ENCODE data around the gene TMEM14C. TPM values are rescaled to one million over a fixed set of nuclear protein-coding genes. Genes with fewer than 3 reads are reported as not detected.
"Not testable (repeated sequence)": the region's sequence is repeated elsewhere in the genome, so short reads cannot be mapped to it uniquely, and the experiment has no call there.

Gene TMEM14C
- total RNA-seq, 2 experiments from 2014 or later = 41.5 to 44.2 TPM

DNA sequence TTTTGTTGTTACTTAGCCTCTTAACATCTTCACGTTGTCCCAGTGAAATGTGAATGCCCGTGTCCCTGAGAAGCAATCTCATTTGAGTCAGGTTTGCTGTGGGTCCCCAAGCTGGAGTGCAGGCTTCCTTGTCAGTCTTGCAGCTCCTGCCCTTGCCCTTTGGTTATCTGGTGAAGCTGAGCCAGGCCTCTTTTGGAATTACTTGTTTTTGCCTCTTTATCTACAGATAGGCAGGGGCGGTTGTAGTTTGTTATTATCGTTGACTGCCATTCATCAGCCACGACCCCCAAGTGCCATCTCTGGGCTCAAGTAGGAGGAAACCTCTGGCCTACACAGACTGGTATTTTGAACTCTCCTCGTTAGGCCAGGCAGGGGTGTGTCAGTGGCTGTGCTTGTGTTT lies 2.2 kb downstream of the TMEM14C start:
- H3K4me1 Mint-ChIP-seq = peaks cover 31% of the 10 kb centered on the region
- no peak overlapping the region for H3K27ac Mint-ChIP-seq
- H3K4me3 Mint-ChIP-seq = no peak overlapping the region
- no peaks in the 10 kb centered on the region for H3K9me3 Mint-ChIP-seq
- no peak for DNase-seq
- peaks cover 10% of the 10 kb centered on the region for H3K36me3 Mint-ChIP-seq
- no peak for ATAC-seq (ENCODE audit: low read depth)
- no peaks in the 10 kb centered on the region for H3K27me3 Mint-ChIP-seq
- POLR2A ChIA-PET = no interaction called here

- Mint-ChIP-seq H3K27ac (no peak overlapping the region), H3K36me3 (peaks cover 15% of the 10 kb centered on the region), H3K9me3 (no peaks in the 10 kb centered on the region), H3K4me1 (peaks cover 31% of the 10 kb centered on the region), H3K27me3 (no peaks in the 10 kb centered on the region), H3K4me3 (no peak overlapping the region)
- DNase-seq (no peak), ATAC-seq (ENCODE audit: low read depth) (no peak)
- POLR2A ChIA-PET = no interaction called here
These were observed 2.8 kb downstream of the TMEM14C start for GRCh38 chr6:10725716-10726115.

- ATAC-seq (ENCODE audit: low read depth) (no peak), DNase-seq (no peak)
- no peak overlapping the region for H3K4me3 Mint-ChIP-seq
- peaks cover 5% of the 10 kb centered on the region for H3K4me1 Mint-ChIP-seq
- peaks cover 19% of the 10 kb centered on the region for H3K36me3 Mint-ChIP-seq
- H3K9me3 Mint-ChIP-seq = no peaks in the 10 kb centered on the region
- POLR2A ChIA-PET = no interaction called here
- H3K27ac Mint-ChIP-seq = no peak overlapping the region
- no peaks in the 10 kb centered on the region for H3K27me3 Mint-ChIP-seq
These were observed 7.4 kb downstream of the TMEM14C start for GRCh38 chr6:10730254-10730653.

- H3K27ac Mint-ChIP-seq = no peak overlapping the region
- POLR2A ChIA-PET = interaction anchor here (0.6 to 1.2 kb wide), 2 partner anchors 15 to 24 kb away, joined by 3 read pairs; partner anchors contain the start of gene TMEM14B
- no peaks in the 10 kb centered on the region for H3K4me1 Mint-ChIP-seq
- no peaks in the 10 kb centered on the region for H3K9me3 Mint-ChIP-seq
- peaks cover 9% of the 10 kb centered on the region for H3K36me3 Mint-ChIP-seq
- ATAC-seq (ENCODE audit: low read depth) (no peak), DNase-seq (no peak)
- H3K27me3 Mint-ChIP-seq = no peaks in the 10 kb centered on the region
- no peak overlapping the region for H3K4me3 Mint-ChIP-seq
These were observed 10.4 kb downstream of the TMEM14C start for GRCh38 chr6:10733151-10733715.

GRCh38 chr6:10733863-10734262 lies 11.0 kb downstream of the TMEM14C start:
- Mint-ChIP-seq H3K4me3 (no peak overlapping the region), H3K27me3 (no peaks in the 10 kb centered on the region), H3K27ac (no peak overlapping the region), H3K9me3 (no peaks in the 10 kb centered on the region), H3K4me1 (no peaks in the 10 kb centered on the region), H3K36me3 (peaks cover 9% of the 10 kb centered on the region)
- no peak for ATAC-seq (ENCODE audit: low read depth)
- POLR2A ChIA-PET = interaction anchor here (0.6 to 1.2 kb wide), 2 partner anchors 14 to 24 kb away, joined by 3 read pairs; partner anchors contain the start of gene TMEM14B
- no peak for DNase-seq

DNA sequence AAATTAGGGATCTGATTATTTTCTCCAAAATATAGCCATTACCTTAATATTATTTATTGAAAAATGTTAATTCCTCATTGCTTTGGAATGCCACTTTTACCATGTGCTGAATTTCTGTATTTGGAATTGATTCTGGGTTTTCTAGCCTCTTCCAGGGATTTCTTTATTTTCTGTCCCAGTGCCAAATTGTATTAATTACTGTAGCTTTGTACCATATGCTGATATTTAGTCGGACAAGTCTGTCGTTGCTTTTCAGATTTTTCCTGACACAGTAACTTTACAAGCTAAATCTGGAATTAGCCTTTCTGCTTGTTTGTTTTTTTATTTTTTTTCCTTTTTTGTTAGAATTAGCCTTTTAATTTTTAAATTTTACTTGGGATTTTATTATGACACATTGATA lies 13.9 kb downstream of the TMEM14C start:
- POLR2A ChIA-PET = no interaction called here
- Mint-ChIP-seq H3K4me1 (no peaks in the 10 kb centered on the region), H3K9me3 (no peaks in the 10 kb centered on the region), H3K27me3 (no peaks in the 10 kb centered on the region), H3K4me3 (no peak overlapping the region), H3K36me3 (peaks cover 4% of the 10 kb centered on the region), H3K27ac (no peak overlapping the region)
- DNase-seq (no peak), ATAC-seq (ENCODE audit: low read depth) (no peak)

DNA sequence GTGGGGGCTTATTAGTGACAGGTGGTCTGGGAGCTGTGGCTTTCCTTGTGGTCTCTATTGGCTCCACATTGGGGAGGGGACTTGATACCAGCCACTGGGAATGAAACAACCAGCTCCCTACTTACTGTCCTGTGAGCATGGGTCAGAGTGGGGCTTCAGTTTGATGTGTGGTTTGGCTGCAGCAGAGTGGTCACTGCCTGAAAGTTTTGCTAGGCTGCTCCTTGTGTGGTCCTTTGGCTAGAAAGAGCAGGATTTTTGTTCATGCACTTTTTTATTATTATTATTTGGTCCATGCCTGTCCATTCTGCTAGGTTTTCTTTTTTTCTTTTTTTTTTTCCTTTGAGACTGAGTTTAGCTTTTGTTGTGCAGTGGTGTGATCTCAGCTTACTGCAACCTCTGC lies 17.2 kb downstream of the TMEM14C start:
- POLR2A ChIA-PET = no interaction called here
- Mint-ChIP-seq H3K9me3 (no peaks in the 10 kb centered on the region), H3K4me3 (no peak overlapping the region), H3K27ac (no peak overlapping the region), H3K4me1 (peaks cover under 1% of the 10 kb centered on the region), H3K36me3 (peaks cover 4% of the 10 kb centered on the region), H3K27me3 (no peaks in the 10 kb centered on the region)
- no peak for DNase-seq
- no peak for ATAC-seq (ENCODE audit: low read depth)

GRCh38 chr6:10741643-10742042 lies 18.8 kb downstream of the TMEM14C start:
- H3K27me3 Mint-ChIP-seq; ATAC-seq (ENCODE audit: low read depth); H3K4me3 Mint-ChIP-seq; H3K27ac Mint-ChIP-seq; DNase-seq; H3K9me3 Mint-ChIP-seq; POLR2A ChIA-PET: not testable (repeated sequence)
- peaks cover 10% of the 10 kb centered on the region for H3K36me3 Mint-ChIP-seq
- peaks cover 11% of the 10 kb centered on the region for H3K4me1 Mint-ChIP-seq

DNA sequence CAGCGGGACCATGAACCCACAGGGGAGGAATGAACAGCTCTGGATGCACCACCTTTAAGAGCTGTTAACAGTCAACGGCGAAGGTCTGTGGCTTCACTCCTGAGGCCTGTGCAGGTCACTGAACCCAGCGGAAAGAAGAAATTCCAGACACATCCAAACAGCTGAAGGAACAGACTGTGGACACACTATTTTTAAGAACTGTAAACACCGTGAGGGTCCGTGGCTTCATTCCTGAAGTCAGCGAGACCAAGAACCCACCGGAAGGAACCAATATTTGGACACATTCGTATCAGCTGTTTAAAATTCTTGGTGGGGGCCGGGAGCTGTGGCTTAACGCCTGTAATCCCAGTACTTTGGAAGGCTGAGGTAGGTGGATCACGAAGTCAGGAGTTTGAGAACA lies 19.4 kb downstream of the TMEM14C start:
- H3K36me3 Mint-ChIP-seq = peaks cover 12% of the 10 kb centered on the region

GRCh38 chr6:10743515-10743914 lies 20.6 kb downstream of the TMEM14C start:
- no peaks in the 10 kb centered on the region for H3K27me3 Mint-ChIP-seq
- ATAC-seq (ENCODE audit: low read depth) (no peak), DNase-seq (no peak)
- H3K4me3 Mint-ChIP-seq = no peak overlapping the region
- no peak overlapping the region for H3K27ac Mint-ChIP-seq
- H3K4me1 Mint-ChIP-seq = peaks cover 17% of the 10 kb centered on the region
- H3K9me3 Mint-ChIP-seq = no peaks in the 10 kb centered on the region
- H3K36me3 Mint-ChIP-seq = peaks cover 12% of the 10 kb centered on the region
- POLR2A ChIA-PET = interaction anchor here (1.6 kb wide), 1 partner anchor 23 kb away, joined by 6 read pairs; no protein-coding TSS in a partner anchor

More for the DNA sequence above, 19.4 kb downstream of the TMEM14C start:
- POLR2A ChIA-PET = no interaction called here
- H3K4me1 Mint-ChIP-seq = peaks cover 16% of the 10 kb centered on the region
- ATAC-seq (ENCODE audit: low read depth) (no peak), DNase-seq (no peak)
- no peaks in the 10 kb centered on the region for H3K27me3 Mint-ChIP-seq
- H3K4me3 Mint-ChIP-seq = no peak overlapping the region
- no peak overlapping the region for H3K27ac Mint-ChIP-seq
- H3K9me3 Mint-ChIP-seq = no peaks in the 10 kb centered on the region

DNA sequence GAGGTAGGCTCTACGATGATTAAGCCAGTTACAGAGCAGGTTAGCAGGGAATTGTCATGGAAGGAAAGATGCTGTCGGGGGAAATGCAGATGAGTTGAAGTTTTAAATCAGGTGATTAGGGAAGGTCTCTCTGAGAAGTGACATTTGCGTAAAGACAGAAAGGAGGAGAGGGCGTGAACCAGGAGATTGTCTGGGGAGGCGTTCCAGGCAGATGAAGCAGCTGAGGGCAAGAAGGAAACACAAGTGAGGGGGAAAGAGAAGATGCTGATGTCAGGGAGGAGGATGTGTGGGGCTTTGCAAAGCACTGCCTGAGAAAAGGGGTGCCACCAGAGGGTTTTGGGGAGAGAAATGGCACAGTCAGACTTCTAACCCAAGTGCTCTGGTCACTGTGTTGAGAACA lies 22.2 kb downstream of the TMEM14C start:
- ATAC-seq (ENCODE audit: low read depth) = no peak
- no peak overlapping the region for H3K4me3 Mint-ChIP-seq
- H3K27ac Mint-ChIP-seq = no peak overlapping the region
- H3K36me3 Mint-ChIP-seq = peaks cover 15% of the 10 kb centered on the region
- H3K9me3 Mint-ChIP-seq = no peaks in the 10 kb centered on the region
- POLR2A ChIA-PET = interaction anchor here (3.9 kb wide), 1 partner anchor 24 kb away, joined by 42 read pairs; the partner anchor contains the start of gene TMEM14C
- DNase-seq = no peak
- peaks cover 30% of the 10 kb centered on the region for H3K4me1 Mint-ChIP-seq
- no peaks in the 10 kb centered on the region for H3K27me3 Mint-ChIP-seq

DNA sequence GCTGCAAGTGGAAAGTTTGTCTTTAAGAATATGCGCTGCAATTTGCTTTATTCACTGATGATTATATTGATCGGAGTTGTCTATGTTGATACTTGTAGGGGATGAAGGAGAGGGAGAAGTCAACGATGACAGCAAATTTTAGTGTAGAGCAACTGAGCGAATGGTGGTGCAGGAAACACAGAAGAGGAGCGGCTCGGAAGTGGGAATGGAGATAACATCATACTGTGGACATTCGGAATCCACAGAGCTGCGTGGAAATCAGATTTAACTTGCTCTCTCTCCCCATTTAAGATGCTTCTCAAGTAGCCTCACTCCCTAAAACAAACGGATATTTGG lies 24.0 kb downstream of the TMEM14C start:
- no peak for ATAC-seq (ENCODE audit: low read depth)
- H3K4me3 Mint-ChIP-seq = peak overlapping the region; percentile 97
- peak overlapping the region; percentile 86 for H3K27ac Mint-ChIP-seq
- peaks cover 18% of the 10 kb centered on the region for H3K36me3 Mint-ChIP-seq
- POLR2A ChIA-PET = interaction anchor here (0.6 to 3.9 kb wide), 7 partner anchors 14 to 218 kb away, joined by 3 to 42 read pairs (median 5); partner anchors contain the start of genes C6orf52, PAK1IP1 and TMEM14C
- peaks cover 33% of the 10 kb centered on the region for H3K4me1 Mint-ChIP-seq
- DNase-seq = no peak
- H3K9me3 Mint-ChIP-seq = no peaks in the 10 kb centered on the region
- no peaks in the 10 kb centered on the region for H3K27me3 Mint-ChIP-seq

GRCh38 chr6:10747251-10747972 lies 24.5 kb downstream of the TMEM14C start, which contains the start of gene TMEM14B:
TSS of gene TMEM14B (plus strand) at chr6:10747805. CDS start at chr6:10749246, 1,441 bp downstream.
- ATAC-seq (ENCODE audit: low read depth) (peak; percentile 98), DNase-seq (peak; percentile 100)
- Mint-ChIP-seq H3K27me3 (no peaks in the 10 kb centered on the region), H3K27ac (peak within 1 kb of the TSS; percentile 86), H3K4me1 (peaks cover 33% of the 10 kb centered on the region), H3K9me3 (no peaks in the 10 kb centered on the region), H3K36me3 (peaks cover 23% of the 10 kb centered on the region), H3K4me3 (peak within 1 kb of the TSS; percentile 97)
- POLR2A ChIA-PET = interaction anchor here (0.7 to 3.9 kb wide), 7 partner anchors 14 to 219 kb away, joined by 3 to 42 read pairs (median 5); partner anchors contain the start of genes C6orf52, PAK1IP1 and TMEM14C

DNA sequence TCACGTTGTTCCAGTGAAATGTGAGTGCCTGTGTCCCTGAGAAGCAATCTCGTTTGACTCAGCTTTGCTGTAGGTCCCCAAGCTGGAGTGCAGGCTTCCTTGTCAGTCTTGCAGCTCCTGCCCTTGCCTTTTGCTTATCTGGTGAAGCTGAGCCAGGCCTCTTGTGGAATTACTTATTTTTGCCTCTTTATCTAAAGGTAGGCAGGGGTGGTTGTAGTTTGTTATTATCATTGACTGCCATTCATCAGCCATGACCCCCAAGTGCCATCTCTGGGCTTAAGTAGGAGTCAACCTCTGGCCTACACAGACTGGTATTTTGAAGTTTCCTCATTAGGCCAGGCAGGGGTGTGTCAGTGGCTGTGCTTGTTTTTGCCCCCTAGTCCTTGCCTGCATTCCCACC lies 26.9 kb downstream of the TMEM14C start:
- Mint-ChIP-seq H3K4me3 (peak overlapping the region; percentile 97), H3K27ac (peak overlapping the region; percentile 56), H3K9me3 (no peaks in the 10 kb centered on the region), H3K4me1 (peaks cover 41% of the 10 kb centered on the region), H3K27me3 (no peaks in the 10 kb centered on the region), H3K36me3 (peaks cover 36% of the 10 kb centered on the region)
- POLR2A ChIA-PET = interaction anchor here (1.4 kb wide), 1 partner anchor 10 kb away, joined by 3 read pairs; no protein-coding TSS in a partner anchor
- DNase-seq = no peak
- no peak for ATAC-seq (ENCODE audit: low read depth)
